NT2/D1 (cell line): ENCODE results near the gene SMIM28.
"Not testable (repeated sequence)": the region's sequence is repeated elsewhere in the genome, so short reads cannot be mapped to it uniquely, and the experiment has no call there.

Source experiments
- DNase-seq: peaks from one replicate; pipeline ENCODE4 v3.0.0-alpha.2; 2011; ENCODE audit warnings: low read depth, low spot score
- H3K27me3 ChIP-seq: 2 replicates; pipeline ENCODE4 v1.6.0; 2011; ENCODE audit warnings: mild to moderate bottlenecking; ENCODE audit not compliant: insufficient read length, insufficient read depth
- H3K36me3 ChIP-seq: 2 replicates; pipeline ENCODE4 v1.6.1; 2011; ENCODE audit warnings: mild to moderate bottlenecking, low read length, mixed read lengths; ENCODE audit not compliant: insufficient read depth, insufficient read length
- H3K4me1 ChIP-seq: 2 replicates; pipeline ENCODE4 v1.5.1; 2011; ENCODE audit not compliant: insufficient read depth, insufficient read length
- H3K4me3 ChIP-seq: 2 replicates; pipeline ENCODE4 v1.5.1; 2011; ENCODE audit warnings: low read depth; ENCODE audit not compliant: insufficient read length
- H3K9ac ChIP-seq: 2 replicates; pipeline ENCODE4 v1.6.0; 2011; ENCODE audit warnings: low read depth; ENCODE audit not compliant: insufficient read length
- H3K9me3 ChIP-seq: 2 replicates; pipeline ENCODE4 v1.5.1; 2011; ENCODE audit warnings: mild to moderate bottlenecking, low read length; ENCODE audit not compliant: insufficient read depth
- SUZ12 ChIP-seq: IDR thresholded peaks from 2 replicates; pipeline ENCODE4 v1.6.1; 2011; ENCODE audit not compliant: insufficient read length, insufficient read depth; ENCODE audit errors: extremely low read depth
- YY1 ChIP-seq: IDR thresholded peaks from 2 replicates; pipeline ENCODE4 v1.6.1; 2011; ENCODE audit not compliant: insufficient read length, insufficient read depth
- ZNF274 ChIP-seq: IDR thresholded peaks from 2 replicates; pipeline ENCODE4 v1.6.1; 2011; ENCODE audit warnings: mild to moderate bottlenecking, low read depth, low read length

Gene SMIM28

DNA sequence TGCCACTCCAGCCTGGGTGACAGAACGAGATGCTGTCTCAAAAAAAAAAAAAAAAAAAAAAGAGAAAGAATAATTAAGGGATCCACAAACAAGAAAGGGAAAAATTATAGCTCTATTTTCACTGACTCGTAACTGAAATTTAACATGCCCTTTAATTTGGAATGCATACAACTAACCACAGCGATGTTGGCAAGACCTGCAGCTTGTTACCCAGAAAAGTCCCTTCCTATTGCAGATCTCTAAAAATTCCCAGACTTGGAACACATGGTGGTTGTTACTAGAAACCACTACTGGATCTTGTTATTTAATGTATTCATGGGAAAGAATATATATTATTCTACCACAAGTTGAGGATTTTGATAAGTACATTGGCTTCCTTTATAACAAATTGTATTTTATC lies 27.8 kb upstream of the SMIM28 start:
- Histone ChIP-seq H3K9ac (no peak overlapping the region), H3K4me3 (no peak overlapping the region), H3K9me3 (no peaks in the 10 kb centered on the region), H3K27me3 (no peaks in the 10 kb centered on the region), H3K4me1 (no peaks in the 10 kb centered on the region), H3K36me3 (no peaks in the 10 kb centered on the region)
- TF ChIP-seq YY1 (no peak), SUZ12 (no peak), ZNF274 (no peak)
- no peak for DNase-seq

DNA sequence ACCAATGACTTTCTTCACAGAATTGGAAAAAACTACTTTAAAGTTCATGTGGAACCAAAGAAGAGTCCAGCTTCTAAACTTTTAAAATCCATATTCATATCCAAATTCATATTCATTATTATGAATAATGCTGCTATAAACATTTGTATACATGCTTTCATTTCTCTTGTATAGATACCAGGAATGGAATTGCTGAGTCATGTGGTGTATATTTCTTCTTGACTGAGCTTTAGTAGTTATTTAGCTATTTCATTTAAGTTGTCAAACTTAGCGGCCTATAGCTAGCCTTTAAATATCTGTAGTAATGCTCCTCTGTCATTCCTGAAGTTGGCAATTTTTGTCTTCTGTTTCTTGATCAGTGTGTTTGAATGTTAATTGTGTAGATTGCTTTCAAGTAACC lies 19.8 kb upstream of the SMIM28 start:
- Histone ChIP-seq H3K36me3 (no peaks in the 10 kb centered on the region), H3K27me3 (no peaks in the 10 kb centered on the region), H3K4me1 (no peaks in the 10 kb centered on the region), H3K9me3 (no peaks in the 10 kb centered on the region), H3K9ac (no peak overlapping the region), H3K4me3 (no peak overlapping the region)
- TF ChIP-seq SUZ12 (no peak), ZNF274 (no peak), YY1 (no peak)
- DNase-seq = no peak

DNA sequence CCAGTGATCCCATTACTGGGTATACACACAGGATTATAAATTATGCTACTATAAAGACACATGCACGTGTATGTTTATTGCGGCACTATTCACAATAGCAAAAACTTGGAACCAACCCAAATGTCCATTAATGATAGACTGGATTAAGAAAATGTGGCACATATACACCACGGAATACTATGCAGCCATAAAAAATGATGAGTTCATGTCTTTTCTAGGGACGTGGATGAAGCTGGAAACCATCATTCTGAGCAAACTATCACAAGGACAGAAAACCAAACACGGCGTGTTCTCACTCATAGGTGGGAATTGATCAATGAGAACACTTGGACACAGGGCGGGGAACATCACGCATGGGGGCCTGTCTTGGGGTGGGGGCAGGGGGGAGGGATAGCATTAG lies 9.0 kb upstream of the SMIM28 start:
- not testable (repeated sequence) for H3K36me3 ChIP-seq, H3K27me3 ChIP-seq, H3K4me1 ChIP-seq, H3K4me3 ChIP-seq, H3K9ac ChIP-seq, H3K9me3 ChIP-seq, DNase-seq

DNA sequence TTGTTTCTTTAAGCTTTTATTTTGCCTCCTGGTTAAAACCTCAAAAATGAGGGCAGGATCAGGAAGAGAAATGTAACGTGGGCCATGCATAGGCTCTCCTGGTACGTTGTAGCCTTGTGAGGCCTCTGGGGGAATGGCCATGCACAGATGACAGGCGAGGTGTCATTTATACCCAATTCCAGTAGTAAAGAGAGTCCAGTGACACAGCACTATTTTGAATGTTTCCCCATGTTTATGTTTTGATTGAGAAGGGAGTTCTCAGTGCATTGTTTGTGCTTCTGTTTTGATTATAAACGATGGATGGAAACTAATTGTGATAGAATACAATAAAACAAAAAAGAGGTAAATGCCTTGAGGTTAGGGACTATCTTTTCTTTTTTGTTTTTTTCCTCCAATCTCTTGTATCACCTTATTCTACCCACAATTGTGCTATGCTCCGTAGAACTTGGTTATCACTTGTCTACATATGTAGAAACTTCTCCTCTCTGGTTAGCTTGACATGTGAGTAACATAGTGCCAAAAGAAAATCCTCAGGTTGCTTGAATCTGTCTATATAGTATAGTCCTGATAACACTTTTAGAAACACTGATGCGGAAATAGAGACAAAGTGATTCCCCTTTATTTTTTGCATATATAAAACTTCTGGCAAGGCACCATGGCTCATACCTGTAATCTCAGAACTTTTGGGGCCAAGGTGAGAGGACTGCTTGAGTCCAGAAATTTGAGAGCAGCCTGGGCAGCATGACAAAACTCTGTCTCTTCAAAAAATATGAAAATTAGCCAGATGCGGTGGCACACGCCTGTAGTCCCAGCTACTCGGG lies 6.9 kb upstream of the SMIM28 start:
- TF ChIP-seq SUZ12 = no peak
- TF ChIP-seq YY1 = no peak
- TF ChIP-seq ZNF274 = no peak
- no peak for DNase-seq
- H3K9me3 ChIP-seq = no peaks in the 10 kb centered on the region

DNA sequence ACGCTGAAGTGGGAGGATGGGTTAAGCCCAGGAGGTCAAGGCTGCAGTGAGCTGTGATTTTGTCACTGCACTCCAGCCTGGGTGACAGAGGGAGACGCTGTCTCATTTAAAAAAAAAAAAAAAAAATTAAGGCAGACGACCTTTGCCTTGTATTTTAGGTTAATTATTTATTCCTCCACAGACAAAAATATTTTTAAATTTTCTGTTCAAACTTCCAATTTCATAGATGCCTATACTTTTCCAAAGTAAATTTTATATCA lies 6.3 kb upstream of the SMIM28 start:
- Histone ChIP-seq H3K4me3 (no peak overlapping the region), H3K9me3 (no peaks in the 10 kb centered on the region)
- no peak for TF ChIP-seq ZNF274
- no peak for TF ChIP-seq YY1
- TF ChIP-seq SUZ12 = no peak

More for the DNA sequence above, 6.9 kb upstream of the SMIM28 start:
- Histone ChIP-seq H3K9ac (no peak overlapping the region), H3K27me3 (no peaks in the 10 kb centered on the region), H3K4me1 (peaks cover 3% of the 10 kb centered on the region), H3K4me3 (no peak overlapping the region), H3K36me3 (no peaks in the 10 kb centered on the region)

DNA sequence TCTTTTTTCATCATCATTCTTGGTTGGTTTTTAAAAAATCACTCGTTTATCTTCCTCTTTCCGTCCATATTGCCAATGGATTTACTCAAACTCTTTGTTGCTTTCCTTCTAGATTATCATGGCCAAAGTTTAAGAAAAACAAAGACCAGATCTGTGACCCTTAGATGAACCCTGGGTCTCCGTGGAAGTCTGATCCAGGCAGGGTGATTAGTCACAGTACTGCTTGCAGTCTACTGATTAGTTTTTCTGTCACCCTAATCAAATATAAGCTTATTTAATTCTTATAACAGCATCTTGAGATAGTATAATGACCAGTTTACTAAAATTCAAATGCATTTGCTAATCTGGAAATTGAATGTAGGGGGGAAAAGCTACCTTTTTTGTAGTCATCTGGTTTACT lies 6.0 kb upstream of the SMIM28 start:
- DNase-seq = no peak
- no peak for TF ChIP-seq SUZ12
- H3K4me1 ChIP-seq = peaks cover 3% of the 10 kb centered on the region

More for the DNA sequence above, 6.3 kb upstream of the SMIM28 start:
- no peak overlapping the region for H3K9ac ChIP-seq
- no peak for DNase-seq
- no peaks in the 10 kb centered on the region for H3K36me3 ChIP-seq
- H3K4me1 ChIP-seq = peaks cover 3% of the 10 kb centered on the region
- H3K27me3 ChIP-seq = no peaks in the 10 kb centered on the region

DNA sequence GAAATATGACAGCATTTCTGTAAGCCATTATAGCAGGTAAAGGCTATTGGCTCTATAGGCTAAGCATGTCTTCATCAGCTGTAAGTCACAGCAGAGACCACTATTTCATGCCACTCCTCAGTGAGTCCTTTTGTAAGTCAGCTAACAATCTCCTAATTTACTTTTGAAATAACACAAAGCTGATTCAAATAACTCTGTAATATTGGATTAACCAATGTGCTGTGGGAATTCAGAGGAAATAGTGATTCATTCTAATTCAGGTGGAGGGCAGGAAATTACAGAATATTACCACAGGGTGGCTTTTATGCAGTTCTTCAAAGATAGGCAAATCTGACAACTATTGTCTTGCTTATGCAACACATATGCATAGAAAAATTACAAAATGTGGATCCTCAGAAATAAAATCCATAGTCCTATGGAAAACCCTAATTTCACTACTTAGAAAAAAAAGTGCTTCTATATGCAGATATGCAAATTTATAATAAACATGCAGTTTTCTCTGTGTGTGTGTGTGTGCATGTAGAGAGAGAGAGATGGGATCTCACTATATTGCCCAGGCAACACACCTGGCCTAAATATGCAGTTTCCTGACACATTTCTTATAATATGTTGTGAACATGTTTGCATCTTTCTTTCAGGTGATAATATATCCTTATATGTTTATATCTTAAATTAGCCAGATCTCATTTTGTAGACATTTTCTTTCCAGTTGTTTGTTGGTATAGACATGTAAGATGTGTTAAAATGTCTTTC lies 4.8 kb upstream of the SMIM28 start:
- TF ChIP-seq ZNF274 (no peak), SUZ12 (no peak), YY1 (no peak)
- Histone ChIP-seq H3K9me3 (no peaks in the 10 kb centered on the region), H3K4me3 (no peak overlapping the region), H3K36me3 (no peaks in the 10 kb centered on the region), H3K9ac (no peak overlapping the region), H3K4me1 (peaks cover 3% of the 10 kb centered on the region), H3K27me3 (no peaks in the 10 kb centered on the region)
- DNase-seq = no peak

More for the DNA sequence above, 6.0 kb upstream of the SMIM28 start:
- no peak overlapping the region for H3K4me3 ChIP-seq
- no peaks in the 10 kb centered on the region for H3K27me3 ChIP-seq
- H3K9me3 ChIP-seq = no peaks in the 10 kb centered on the region
- H3K9ac ChIP-seq = no peak overlapping the region
- no peaks in the 10 kb centered on the region for H3K36me3 ChIP-seq
